SU-DHL-6 (cell line): ENCODE results near the gene DGKB.

Experiments
- EZH2phosphoT487 ChIP-seq: fragments of 200-600 bp; sonication (generic), shearing (Covaris generic); conservative IDR thresholded peaks from 2 replicates; pipeline ENCODE4 v1.6.1; 2018; ENCODE audit warnings: mild to moderate bottlenecking, antibody characterized with exemption, low read length, moderate library complexity, mixed read lengths
- TF ChIP-seq, protein P1 (sequence below): fragments of 200-600 bp; sonication (generic); IDR thresholded peaks from one replicate; pipeline ENCODE4 v1.5.1; 2017; ENCODE audit warnings: antibody characterized with exemption, mild to moderate bottlenecking, low read length, moderate library complexity; ENCODE audit not compliant: insufficient read depth, poor library complexity, severe bottlenecking

- TF ChIP-seq, protein P1, sequence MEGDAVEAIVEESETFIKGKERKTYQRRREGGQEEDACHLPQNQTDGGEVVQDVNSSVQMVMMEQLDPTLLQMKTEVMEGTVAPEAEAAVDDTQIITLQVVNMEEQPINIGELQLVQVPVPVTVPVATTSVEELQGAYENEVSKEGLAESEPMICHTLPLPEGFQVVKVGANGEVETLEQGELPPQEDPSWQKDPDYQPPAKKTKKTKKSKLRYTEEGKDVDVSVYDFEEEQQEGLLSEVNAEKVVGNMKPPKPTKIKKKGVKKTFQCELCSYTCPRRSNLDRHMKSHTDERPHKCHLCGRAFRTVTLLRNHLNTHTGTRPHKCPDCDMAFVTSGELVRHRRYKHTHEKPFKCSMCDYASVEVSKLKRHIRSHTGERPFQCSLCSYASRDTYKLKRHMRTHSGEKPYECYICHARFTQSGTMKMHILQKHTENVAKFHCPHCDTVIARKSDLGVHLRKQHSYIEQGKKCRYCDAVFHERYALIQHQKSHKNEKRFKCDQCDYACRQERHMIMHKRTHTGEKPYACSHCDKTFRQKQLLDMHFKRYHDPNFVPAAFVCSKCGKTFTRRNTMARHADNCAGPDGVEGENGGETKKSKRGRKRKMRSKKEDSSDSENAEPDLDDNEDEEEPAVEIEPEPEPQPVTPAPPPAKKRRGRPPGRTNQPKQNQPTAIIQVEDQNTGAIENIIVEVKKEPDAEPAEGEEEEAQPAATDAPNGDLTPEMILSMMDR, result no peak
- TF ChIP-seq EZH2phosphoT487, result no peak
Measured at GRCh38 chr7:14871880-14872279, 30.7 kb downstream of the DGKB start.
